Measurements from ENCODE around the gene WDR11.

The WDR11 gene

DNA sequence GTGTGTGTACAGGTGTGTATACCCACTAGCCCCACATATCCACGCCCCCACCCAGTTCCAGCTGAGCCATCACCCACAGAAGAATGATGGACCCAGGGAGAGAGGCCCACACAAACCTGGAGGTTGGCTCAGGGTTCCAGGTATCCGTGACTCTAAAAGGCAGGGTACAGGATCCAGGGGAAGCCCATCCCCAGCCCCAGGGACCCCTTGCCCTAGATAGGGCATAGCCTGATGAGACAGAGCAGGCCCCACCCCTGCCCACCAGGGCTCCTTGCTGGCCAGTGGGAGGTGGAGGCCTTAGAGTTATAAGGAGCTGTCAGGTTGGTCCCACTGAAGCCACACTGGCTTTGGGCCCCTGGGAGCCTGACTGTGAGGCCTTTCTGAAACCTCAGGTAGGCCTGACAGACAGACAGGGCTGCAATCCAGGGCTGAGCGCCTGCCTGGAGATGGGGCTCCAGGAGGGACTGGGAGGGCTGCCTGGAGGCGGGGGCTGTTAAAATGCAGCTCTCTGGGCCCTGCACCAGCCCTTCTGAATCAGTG, 93.5 kb downstream of the WDR11 start:
- no peak for DNase-seq (ENCODE audit: low spot score)

DNA sequence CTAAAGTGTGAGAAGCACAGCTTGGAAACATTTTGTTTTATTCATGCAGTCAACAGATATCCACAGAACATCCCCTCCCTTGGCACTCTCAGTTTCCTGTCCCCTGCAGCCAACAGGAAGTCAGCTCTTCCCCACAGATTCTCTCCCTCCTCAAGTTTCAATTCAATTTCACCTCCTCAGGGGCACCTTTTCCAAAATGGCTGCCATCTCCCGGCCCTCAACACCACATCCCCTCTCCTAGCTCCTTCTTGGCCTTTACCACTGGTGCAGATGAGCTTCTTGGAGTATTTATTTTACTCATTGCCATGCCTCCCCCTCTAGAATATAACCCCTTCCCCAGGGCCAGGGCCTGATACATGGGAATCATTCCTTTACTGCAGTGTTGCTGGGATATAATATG, 94.0 kb downstream of the WDR11 start:
- no peak for DNase-seq (ENCODE audit: low spot score)

DNA sequence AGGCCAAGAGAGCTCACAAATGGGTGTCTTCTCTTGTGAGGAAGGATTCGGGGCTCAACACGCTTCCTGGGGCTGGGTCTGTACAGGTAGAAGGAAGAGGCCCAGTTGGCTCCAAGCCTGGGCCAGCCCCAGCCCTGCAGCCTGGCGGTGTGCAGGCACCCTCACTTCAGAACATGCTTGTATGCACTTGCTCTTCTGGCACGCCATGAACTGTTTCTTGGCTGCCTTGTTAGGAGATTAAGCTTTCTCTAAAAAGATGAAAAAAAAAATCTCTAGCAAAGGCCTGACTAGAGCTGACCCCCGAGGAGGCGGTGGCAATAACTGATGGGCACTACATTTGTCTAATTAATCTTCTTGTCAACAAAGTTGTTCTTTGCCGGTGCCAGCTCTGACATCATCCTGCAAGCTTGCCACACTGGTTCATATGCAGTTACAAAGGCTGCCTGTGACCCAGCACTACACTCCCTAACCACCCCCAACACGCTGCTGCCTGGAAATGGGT, 94.7 kb downstream of the WDR11 start:
- no peak for DNase-seq (ENCODE audit: low spot score)

DNA sequence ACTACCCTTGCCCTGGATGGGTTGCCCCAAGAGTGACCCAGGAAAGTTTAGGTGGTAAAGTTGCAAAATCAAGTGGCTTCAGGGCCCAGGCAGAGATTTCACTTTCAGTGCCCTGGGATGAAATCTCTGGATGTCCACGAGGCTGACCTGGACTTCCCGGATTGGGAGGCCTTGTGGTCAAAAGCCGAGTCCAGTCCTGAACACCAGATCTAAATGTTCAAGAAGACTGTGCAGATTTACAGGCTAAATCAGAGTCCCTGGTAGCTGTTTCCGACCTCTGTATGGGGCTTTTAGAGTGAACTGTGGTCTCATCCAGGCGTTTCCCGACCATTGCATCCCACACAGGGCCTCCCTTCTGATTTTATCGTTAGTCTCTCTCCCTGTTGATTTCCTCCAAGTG, 95.3 kb downstream of the WDR11 start:
- DNase-seq (ENCODE audit: low spot score) = no peak

DNA sequence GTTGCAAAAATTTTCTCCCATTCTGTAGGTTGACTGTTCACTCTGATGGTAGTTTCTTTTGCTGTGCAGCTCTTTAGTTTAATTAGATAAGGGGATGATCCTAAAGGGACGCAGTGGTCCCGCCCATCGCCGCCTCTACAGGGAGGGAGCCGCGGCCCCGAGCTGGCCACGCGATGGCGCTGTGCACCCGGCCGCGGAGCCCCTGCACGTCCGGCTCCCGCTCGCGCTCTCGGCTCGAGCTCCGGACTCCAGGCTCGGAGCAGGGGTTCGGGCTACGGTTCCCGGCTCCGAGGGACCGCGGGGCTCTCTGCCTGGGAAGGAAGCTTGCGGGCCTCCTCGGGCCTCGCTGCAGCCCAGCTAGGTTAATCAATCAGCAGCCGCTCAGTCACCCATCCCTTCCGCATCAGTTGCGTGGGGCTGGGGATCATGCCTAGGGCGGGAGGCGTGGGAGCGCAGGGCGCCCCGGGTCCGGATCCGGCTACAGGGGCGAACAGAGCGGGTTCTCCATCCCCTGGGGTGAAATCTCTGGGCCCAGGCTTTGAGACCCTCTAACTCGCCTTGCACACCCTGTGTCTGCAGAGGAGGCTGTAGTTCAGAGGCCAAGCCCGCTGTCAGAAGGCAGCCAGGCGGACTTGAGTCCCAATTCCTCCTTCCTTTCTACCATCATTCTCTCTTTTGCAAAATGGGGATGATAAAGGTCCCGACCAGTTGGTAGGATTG, 97.9 kb downstream of the WDR11 start:
- DNase-seq (ENCODE audit: low spot score) = peak; percentile 87

DNA sequence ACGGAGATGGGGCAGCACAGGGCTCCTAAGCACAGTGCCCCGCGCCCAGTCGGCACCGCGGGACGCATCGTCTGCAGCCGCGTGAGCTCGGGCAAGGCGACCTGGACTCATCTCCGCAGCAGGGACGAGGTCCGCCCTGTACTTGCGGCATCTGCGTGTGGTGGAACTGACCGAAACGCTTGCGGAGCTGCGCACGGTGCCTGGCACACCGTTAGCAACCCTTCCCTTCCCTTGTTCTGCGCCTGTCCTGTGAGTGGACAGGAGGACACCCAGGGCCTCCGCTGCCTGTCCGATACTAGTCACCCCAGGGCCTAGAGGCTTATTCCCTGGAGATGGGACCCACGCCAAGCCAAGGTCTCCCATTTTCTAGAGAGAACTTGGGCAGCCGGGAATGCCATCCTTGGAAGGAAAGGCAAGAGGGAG, 98.5 kb downstream of the WDR11 start:
- DNase-seq (ENCODE audit: low spot score) = no peak

DNA sequence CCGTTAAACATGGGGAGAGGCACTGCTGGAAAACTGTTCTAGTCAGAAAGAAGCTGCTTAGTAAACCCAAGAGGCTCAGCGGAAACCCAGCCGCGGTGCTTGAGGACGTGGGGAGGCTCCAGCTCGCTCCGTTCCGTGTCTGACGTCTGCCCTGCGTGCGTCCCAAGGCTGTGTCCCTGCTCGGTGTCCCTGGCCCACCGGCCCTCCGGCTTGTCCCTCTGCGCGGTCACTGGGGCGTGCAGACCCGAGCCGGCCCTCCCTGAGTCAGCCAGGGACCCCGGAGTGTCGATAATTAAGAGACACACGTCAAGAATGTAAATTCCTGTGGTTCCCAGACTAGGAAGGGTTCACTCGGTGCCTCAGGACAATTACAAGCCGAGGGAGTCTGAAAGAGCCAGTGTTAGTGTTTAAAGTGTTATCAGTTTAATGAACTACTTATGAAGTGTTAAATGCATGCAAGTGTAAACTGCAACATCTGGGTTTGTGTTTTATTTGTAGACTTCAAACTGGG, 98.9 kb downstream of the WDR11 start:
- no peak for DNase-seq (ENCODE audit: low spot score)

DNA sequence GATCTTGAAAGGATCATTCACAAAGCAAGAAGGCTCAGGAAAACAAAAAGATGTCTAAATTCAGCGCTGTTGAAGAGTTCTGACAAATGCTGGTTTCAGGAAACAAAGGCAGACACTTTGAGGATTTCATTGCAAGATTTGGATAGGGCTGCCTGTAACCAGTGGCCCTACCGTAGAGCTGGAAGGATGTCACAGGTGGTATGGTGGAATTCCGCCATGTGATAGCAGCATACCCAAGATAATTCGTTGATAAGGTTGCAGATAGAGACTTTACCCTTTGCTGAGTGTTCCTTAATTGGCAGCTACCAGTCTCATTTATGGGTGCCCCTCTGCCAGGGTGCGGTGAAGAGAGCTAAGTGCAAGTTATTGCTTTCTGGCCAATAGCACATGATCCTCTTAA, 100.1 kb downstream of the WDR11 start:
- no peak for DNase-seq (ENCODE audit: low spot score)

DNA sequence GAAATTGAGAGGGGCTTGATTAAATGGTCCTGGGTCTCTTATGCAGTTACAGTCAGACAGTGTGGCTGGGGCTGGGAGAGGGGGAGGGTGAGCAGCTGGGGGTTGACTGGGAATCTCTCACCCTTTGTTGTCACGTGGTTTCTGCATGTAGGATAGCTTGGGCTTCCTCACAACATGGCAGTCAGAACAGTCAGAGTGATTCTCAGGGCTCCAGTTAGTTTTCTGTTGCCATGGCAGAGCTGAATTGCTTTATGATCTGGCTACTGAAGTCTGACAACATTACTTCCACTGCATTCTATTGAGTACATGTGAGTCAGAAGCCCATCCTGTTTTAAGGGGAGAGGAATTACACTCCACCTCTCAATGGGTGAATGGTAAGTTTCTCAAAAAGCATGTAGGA, 102.7 kb downstream of the WDR11 start:
- no peak for DNase-seq (ENCODE audit: low spot score)
